Middle frontal gyrus (tissue), 1 donor: ENCODE data around the gene MLPH.

ENCODE experiments used
- DNase-seq: peaks from one replicate; pipeline ENCODE4 v3.0.0-alpha.2; 2015; ENCODE audit warnings: low spot score; ENCODE audit errors: extremely low spot score

Gene MLPH

GRCh38 chr2:237599465-237600110 is 112.5 kb downstream of the MLPH start:
- no peak for DNase-seq

GRCh38 chr2:237600205-237600846 is 113.3 kb downstream of the MLPH start:
- no peak for DNase-seq

GRCh38 chr2:237601453-237602116 is 114.5 kb downstream of the MLPH start:
- DNase-seq = no peak

GRCh38 chr2:237602409-237602808 is 115.4 kb downstream of the MLPH start:
- DNase-seq = no peak

GRCh38 chr2:237603049-237603717 is 116.1 kb downstream of the MLPH start:
- no peak for DNase-seq

GRCh38 chr2:237603718-237604362 is 116.8 kb downstream of the MLPH start:
- no peak for DNase-seq

- no peak for DNase-seq
Measured at GRCh38 chr2:237604391-237604790, 117.3 kb downstream of the MLPH start.
